ENCODE measurements around the gene FPR1. TPM values are rescaled to one million over a fixed set of nuclear protein-coding genes. Genes with fewer than 3 reads are reported as not detected.

The FPR1 gene
- total RNA-seq, 8 experiments from 2014 or later: 0.36 to 0.97 (median 0.43) TPM; not detected in 5

GRCh38 chr19:51727349-51727880 is 24.3 kb downstream of the FPR1 start:
- in situ Hi-C loops (cut with MboI; ENCODE audit: low pct_unique_long_range_greater_than_20kb in 2 of 9, low sequenced_read_pairs in 9 of 9, unreplicated experiment in 9 of 9): loop anchor here in 1 of 9 experiments (10.0 kb wide), 1 partner anchor 47 kb away; no protein-coding TSS in a partner anchor
- ATAC-seq (replicated peaks in 6 of 8): peak in 3 of 8 experiments; percentile 9 to 37 (median 24)
- no peak overlapping the region for H3K27ac ChIP-seq
- H3K4me1 ChIP-seq (replicated peaks in 1 of 2): peaks cover 10 to 24% of the 10 kb centered on the region in 2 donors
- no peak overlapping the region for H3K4me3 ChIP-seq
- WGBS, 10 experiments: 10 to 93% (median 60%) methylated on average over 1 to 6 of the region's 7 CpGs; no CpG with 5 or more reads in 3 of the 10 experiments

- peak; percentile 67 to 88 (median 84) for ATAC-seq (replicated peaks in 6 of 8)
- in situ Hi-C loops (cut with MboI; ENCODE audit: low pct_unique_long_range_greater_than_20kb in 2 of 9, low sequenced_read_pairs in 9 of 9, unreplicated experiment in 9 of 9): loop anchor here in 1 of 9 experiments (10.0 kb wide), 1 partner anchor 49 kb away; no protein-coding TSS in a partner anchor
- Histone ChIP-seq H3K27ac (no peak overlapping the region), H3K4me1 (replicated peaks in 1 of 2) (peaks cover 10 to 24% of the 10 kb centered on the region in 2 donors), H3K4me3 (no peak overlapping the region)
- WGBS, 10 experiments: 0 to 67% (median 35%) methylated on average over 1 to 8 of the region's 14 CpGs; no CpG with 5 or more reads in 7 of the 10 experiments
Observed at GRCh38 chr19:51726049-51726448, 25.6 kb downstream of the FPR1 start.

- in situ Hi-C loops (cut with MboI; ENCODE audit: low pct_unique_long_range_greater_than_20kb in 2 of 9, low sequenced_read_pairs in 9 of 9, unreplicated experiment in 9 of 9): loop anchor here in 1 of 9 experiments (10.0 kb wide), 1 partner anchor 50 kb away; no protein-coding TSS in a partner anchor
- Histone ChIP-seq H3K4me1 (replicated peaks in 1 of 2) (peaks cover 10 to 24% of the 10 kb centered on the region in 2 donors), H3K4me3 (no peak overlapping the region), H3K27ac (no peak overlapping the region)
- 58 to 67% methylated on average over 3 to 7 of the region's 15 CpGs; no CpG with 5 or more reads in 8 of the 10 experiments for WGBS, 10 experiments
- peak in 6 of 8 experiments; percentile 12 to 49 (median 26) for ATAC-seq (replicated peaks in 6 of 8)
Observed at GRCh38 chr19:51724543-51724942, 27.1 kb downstream of the FPR1 start.

GRCh38 chr19:51722492-51722891 is 29.2 kb downstream of the FPR1 start:
- peaks cover 10 to 24% of the 10 kb centered on the region in 2 donors for H3K4me1 ChIP-seq (replicated peaks in 1 of 2)
- in situ Hi-C loops (cut with MboI; ENCODE audit: low pct_unique_long_range_greater_than_20kb in 2 of 9, low sequenced_read_pairs in 9 of 9, unreplicated experiment in 9 of 9): loop anchor here in 1 of 9 experiments (10.0 kb wide), 1 partner anchor 52 kb away; no protein-coding TSS in a partner anchor
- H3K4me3 ChIP-seq: no peak overlapping the region
- 0 to 78% (median 58%) methylated on average over 1 to 2 of the region's 2 CpGs; no CpG with 5 or more reads in 1 of the 10 experiments for WGBS, 10 experiments
- no peak overlapping the region for H3K27ac ChIP-seq
- ATAC-seq (replicated peaks in 6 of 8): no peak

- in situ Hi-C loops (cut with MboI; ENCODE audit: low pct_unique_long_range_greater_than_20kb in 2 of 9, low sequenced_read_pairs in 9 of 9, unreplicated experiment in 9 of 9): loop anchor here in 1 of 9 experiments (10.0 kb wide), 1 partner anchor 53 kb away; no protein-coding TSS in a partner anchor
- no peak for ATAC-seq (replicated peaks in 6 of 8)
- 0 to 100% (median 56%) methylated on average over 1 to 7 of the region's 7 CpGs for WGBS, 10 experiments
Observed at GRCh38 chr19:51721905-51722304, 29.8 kb downstream of the FPR1 start.

GRCh38 chr19:51719251-51719988 is 32.3 kb downstream of the FPR1 start:
- Histone ChIP-seq H3K4me1 (replicated peaks in 1 of 2) (peaks cover 7 to 11% of the 10 kb centered on the region in 2 donors), H3K27ac (no peak overlapping the region), H3K4me3 (peak overlapping the region in 4 of 5 donors; percentile 14 to 29 (median 20))
- 0 to 37% (median 5%) methylated on average over 1 to 27 of the region's 83 CpGs; no CpG with 5 or more reads in 5 of the 10 experiments for WGBS, 10 experiments
- in situ Hi-C loops (cut with MboI; ENCODE audit: low pct_unique_long_range_greater_than_20kb in 2 of 9, low sequenced_read_pairs in 9 of 9, unreplicated experiment in 9 of 9): no loop called here
- peak in 3 of 8 experiments; percentile 12 to 19 (median 16) for ATAC-seq (replicated peaks in 6 of 8)

More at GRCh38 chr19:51721905-51722304, 29.8 kb downstream of the FPR1 start:
- peaks cover 10 to 24% of the 10 kb centered on the region in 2 donors for H3K4me1 ChIP-seq (replicated peaks in 1 of 2)
- H3K4me3 ChIP-seq: no peak overlapping the region
- no peak overlapping the region for H3K27ac ChIP-seq

GRCh38 chr19:51716925-51717324 is 34.8 kb downstream of the FPR1 start:
- 0 to 100% (median 85%) methylated on average over 1 to 11 of the region's 11 CpGs; no CpG with 5 or more reads in 3 of the 10 experiments for WGBS, 10 experiments
- no peak overlapping the region for H3K27ac ChIP-seq
- no peak overlapping the region for H3K4me3 ChIP-seq
- no peaks in the 10 kb centered on the region for H3K4me1 ChIP-seq (replicated peaks in 1 of 2)
- in situ Hi-C loops (cut with MboI; ENCODE audit: low pct_unique_long_range_greater_than_20kb in 2 of 9, low sequenced_read_pairs in 9 of 9, unreplicated experiment in 9 of 9): no loop called here
- ATAC-seq (replicated peaks in 6 of 8): no peak

- H3K4me1 ChIP-seq (replicated peaks in 1 of 2): no peaks in the 10 kb centered on the region
- WGBS, 10 experiments: 48 to 100% (median 86%) methylated on average over 1 to 3 of the region's 3 CpGs; no CpG with 5 or more reads in 3 of the 10 experiments
- H3K4me3 ChIP-seq: no peak overlapping the region
- H3K27ac ChIP-seq: no peak overlapping the region
- no peak for ATAC-seq (replicated peaks in 6 of 8)
- in situ Hi-C loops (cut with MboI; ENCODE audit: low pct_unique_long_range_greater_than_20kb in 2 of 9, low sequenced_read_pairs in 9 of 9, unreplicated experiment in 9 of 9): no loop called here
Observed at GRCh38 chr19:51715850-51716249, 35.8 kb downstream of the FPR1 start.

- WGBS, 10 experiments: 0 to 83% (median 65%) methylated on average over 1 to 3 of the region's 3 CpGs; no CpG with 5 or more reads in 3 of the 10 experiments
- in situ Hi-C loops (cut with MboI; ENCODE audit: low pct_unique_long_range_greater_than_20kb in 2 of 9, low sequenced_read_pairs in 9 of 9, unreplicated experiment in 9 of 9): no loop called here
- peak in 3 of 8 experiments; percentile 7 to 34 (median 19) for ATAC-seq (replicated peaks in 6 of 8)
- Histone ChIP-seq H3K27ac (no peak overlapping the region), H3K4me3 (no peak overlapping the region), H3K4me1 (replicated peaks in 1 of 2) (no peaks in the 10 kb centered on the region)
Observed at GRCh38 chr19:51714848-51715247, 36.8 kb downstream of the FPR1 start.

GRCh38 chr19:51713319-51714285 is 38.1 kb downstream of the FPR1 start:
- H3K27ac ChIP-seq: no peak overlapping the region
- no peak overlapping the region for H3K4me3 ChIP-seq
- 93 to 100% (median 97%) methylated on average over 1 to 20 of the region's 74 CpGs; no CpG with 5 or more reads in 5 of the 10 experiments for WGBS, 10 experiments
- no peaks in the 10 kb centered on the region for H3K4me1 ChIP-seq (replicated peaks in 1 of 2)
- peak in 2 of 8 experiments; percentile 2 to 13 for ATAC-seq (replicated peaks in 6 of 8)
- in situ Hi-C loops (cut with MboI; ENCODE audit: low pct_unique_long_range_greater_than_20kb in 2 of 9, low sequenced_read_pairs in 9 of 9, unreplicated experiment in 9 of 9): no loop called here

GRCh38 chr19:51712461-51713081 is 39.1 kb downstream of the FPR1 start:
- Histone ChIP-seq H3K4me1 (replicated peaks in 1 of 2) (no peaks in the 10 kb centered on the region), H3K4me3 (no peak overlapping the region), H3K27ac (no peak overlapping the region)
- in situ Hi-C loops (cut with MboI; ENCODE audit: low pct_unique_long_range_greater_than_20kb in 2 of 9, low sequenced_read_pairs in 9 of 9, unreplicated experiment in 9 of 9): no loop called here
- ATAC-seq (replicated peaks in 6 of 8): peak in 3 of 8 experiments; percentile 6 to 16 (median 9)
- WGBS, 10 experiments: 20 to 100% (median 60%) methylated on average over 1 to 6 of the region's 9 CpGs; no CpG with 5 or more reads in 3 of the 10 experiments

- Histone ChIP-seq H3K4me1 (replicated peaks in 1 of 2) (no peaks in the 10 kb centered on the region), H3K27ac (no peak overlapping the region), H3K4me3 (no peak overlapping the region)
- no peak for ATAC-seq (replicated peaks in 6 of 8)
- WGBS, 10 experiments: 60 to 100% (median 78%) methylated on average over 1 of the region's 1 CpG; no CpG with 5 or more reads in 7 of the 10 experiments
- in situ Hi-C loops (cut with MboI; ENCODE audit: low pct_unique_long_range_greater_than_20kb in 2 of 9, low sequenced_read_pairs in 9 of 9, unreplicated experiment in 9 of 9): no loop called here
Observed at GRCh38 chr19:51711702-51712101, 40.0 kb downstream of the FPR1 start.

Data from motor neuron (in vitro differentiated cells).